Kidney (tissue), 14 donors: ENCODE results near the gene LARP1. TPM values are rescaled to one million over a fixed set of nuclear protein-coding genes. Genes with fewer than 3 reads are reported as not detected.

Source experiments
- DNase-seq, 5 donors: peaks; one replicate each; pipeline ENCODE4 v3.0.0-alpha.2; 2013 to 2020
- FAIRE-seq: peaks from 2 replicates; lab custom pipeline; 2012; peaks lifted over from hg19 to GRCh38; lab: Jason Lieb, UNC
- H3K27ac ChIP-seq, 2 donors: one replicate each; pipeline ENCODE4 v1.7.0; 2013; ENCODE audit warnings: low read depth in 2 of 2, low read length in 2 of 2, inconsistent platforms in 1 of 2
- H3K27me3 ChIP-seq: one replicate; pipeline ENCODE4 v1.7.1; 2013; ENCODE audit warnings: low read length, inconsistent platforms; ENCODE audit not compliant: control insufficient read depth, insufficient read depth
- H3K36me3 ChIP-seq, 3 donors: one replicate each; pipeline versions ENCODE4 v1.7.0 to v1.7.1; 2013; ENCODE audit warnings: low read length in 3 of 3, control low read depth in 1 of 3, inconsistent platforms in 1 of 3; ENCODE audit not compliant: insufficient read depth in 3 of 3, control insufficient read depth in 2 of 3
- H3K4me1 ChIP-seq, 3 donors: one replicate each; pipeline versions ENCODE4 v1.7.0 to v1.7.1; 2013; ENCODE audit warnings: low read length in 3 of 3, inconsistent platforms in 1 of 3, low read depth in 1 of 3; ENCODE audit not compliant: control insufficient read depth in 2 of 3, insufficient read depth in 2 of 3
- H3K4me3 ChIP-seq, 3 donors: one replicate each; pipeline versions ENCODE4 v1.7.0 to v1.8.1; 2013; ENCODE audit warnings: low read length in 3 of 3, control low read depth in 1 of 3, inconsistent platforms in 1 of 3
- H3K9ac ChIP-seq, 3 donors: one replicate each; pipeline versions ENCODE4 v1.7.0 to v1.7.1; 2013; ENCODE audit warnings: low read length in 3 of 3, control low read depth in 1 of 3, inconsistent platforms in 1 of 3
- H3K9me3 ChIP-seq, 3 donors: one replicate each; pipeline versions ENCODE4 v1.7.0 to v1.7.1; 2013; ENCODE audit warnings: low read length in 3 of 3, control low read depth in 1 of 3, inconsistent platforms in 1 of 3; ENCODE audit not compliant: control insufficient read depth in 2 of 3, insufficient read depth in 1 of 3
- CTCF ChIP-seq: IDR thresholded peaks from 3 replicates; pipeline ENCODE4 v1.5.1; 2012; ENCODE audit warnings: mild to moderate bottlenecking, moderate library complexity, borderline replicate concordance; ENCODE audit not compliant: insufficient read depth; ENCODE audit errors: extremely low read depth
- intact Hi-C: fragments of 100-400 bp; cut with DNase I; formaldehyde crosslinking; loops from one replicate; pipeline ENCODE4 v1.11.1; 2022
- polyA plus RNA-seq: library from polyadenylated mRNA; stranded (reverse); fragments of 350-450 nt; fragmentation: Illumina TruSeq; extraction: RNeasy Lipid Tissue Mini Kit (QIAGEN cat#74804); gene quantifications from one replicate; pipeline ENCODE4 v1.2.3, GENCODE V29; 2014; ENCODE audit warnings: low read depth, low replicate concordance; ENCODE audit not compliant: insufficient read depth
- total RNA-seq: library from RNA; stranded (reverse); fragmentation: NEBNext Ultra II Directional; extraction: Animal tissue kit (Norgen Biotek cat#: 25700); gene quantifications from one replicate; pipeline ENCODE4 v1.2.1, GENCODE V29; 2021
- donor health status: control.
- donor health status: control.
- donor health status: control.
- donor health status: control.
- donor health status: control.
- donor health status: DM: yes; HTN: yes; CAD: no.
- donor health status: Normal renal cell carcinoma (clear cell type).

LARP1 gene
- total and polyA plus RNA-seq, 2 donors from 2014 or later = 25.2 to 155 TPM

GRCh38 chr5:154850255-154851062 lies 95.3 kb downstream of the LARP1 start, which contains the start of gene FAXDC2:
Gene FAXDC2, minus strand, starts transcription at chr5:154850603. Its CDS starts 12,425 bp downstream, at chr5:154838178.
- no peaks in the 10 kb centered on the region for H3K27me3 ChIP-seq
- H3K9ac ChIP-seq = peak within 1 kb of the TSS; percentile 80 to 90 (median 85)
- intact Hi-C loops = no loop called here
- H3K36me3 ChIP-seq = no peaks in the 10 kb centered on the region
- FAIRE-seq = no peak
- H3K4me1 ChIP-seq = peaks cover 0 to 13% (median 13%) of the 10 kb centered on the region in 3 donors
- no peak for TF ChIP-seq CTCF
- H3K4me3 ChIP-seq = peak within 1 kb of the TSS; percentile 86 to 87 (median 87)
- peak within 1 kb of the TSS; percentile 10 to 82 for H3K27ac ChIP-seq
- no peaks in the 10 kb centered on the region for H3K9me3 ChIP-seq
- peak; percentile 89 to 97 (median 93) for DNase-seq

GRCh38 chr5:154851351-154851750 lies 96.2 kb downstream of the LARP1 start:
- DNase-seq = no peak
- no peaks in the 10 kb centered on the region for H3K27me3 ChIP-seq
- H3K9me3 ChIP-seq = no peaks in the 10 kb centered on the region
- peaks cover 0 to 13% (median 13%) of the 10 kb centered on the region in 3 donors for H3K4me1 ChIP-seq
- no peak for FAIRE-seq
- H3K4me3 ChIP-seq = peak overlapping the region in 1 of 3 donors; percentile 87
- intact Hi-C loops = no loop called here
- no peak overlapping the region for H3K9ac ChIP-seq
- peak overlapping the region in 1 of 2 donors; percentile 13 for H3K27ac ChIP-seq
- no peak for TF ChIP-seq CTCF
- H3K36me3 ChIP-seq = no peaks in the 10 kb centered on the region

- Histone ChIP-seq H3K9me3 (no peaks in the 10 kb centered on the region), H3K27ac (peak overlapping the region; percentile 94 to 98), H3K4me3 (peak overlapping the region; percentile 91 to 92 (median 91)), H3K27me3 (no peaks in the 10 kb centered on the region), H3K9ac (peak overlapping the region in 2 of 3 donors; percentile 88 to 93), H3K36me3 (no peaks in the 10 kb centered on the region), H3K4me1 (peaks cover 0 to 15% (median 2%) of the 10 kb centered on the region in 3 donors)
- no peak for TF ChIP-seq CTCF
- intact Hi-C loops = no loop called here
- FAIRE-seq = no peak
- peak; percentile 97 to 99 (median 98) for DNase-seq
These were observed 102.5 kb downstream of the LARP1 start for GRCh38 chr5:154857530-154858296.
